ENCODE measurements around the gene PITPNC1. TPM values are rescaled to one million over a fixed set of nuclear protein-coding genes. Genes with fewer than 3 reads are reported as not detected.

The PITPNC1 gene
- total and polyA plus RNA-seq, 4 experiments from 2014 or later: 68.4 to 124 (median 89.9) TPM

DNA sequence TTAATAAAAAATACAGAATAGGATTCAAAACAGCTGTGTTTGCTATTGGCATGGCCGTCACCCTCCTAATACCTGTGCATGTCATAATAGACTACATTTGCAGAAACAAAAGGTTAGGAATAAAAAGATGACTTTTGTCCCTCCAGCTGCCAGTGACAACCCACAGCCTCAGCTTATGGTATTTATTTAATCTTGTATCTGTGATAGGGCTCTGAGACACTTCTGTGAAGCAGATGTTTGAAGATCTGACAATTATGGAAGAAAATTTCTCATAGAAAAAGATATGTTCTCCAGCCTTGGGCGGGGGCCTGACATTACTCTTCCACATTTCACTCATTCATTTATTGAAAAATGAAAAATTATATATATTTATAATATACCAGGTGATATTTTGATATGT lies 62.2 kb downstream of the PITPNC1 start:
- H3K27ac Mint-ChIP-seq: peak overlapping the region; percentile 36 to 97 (median 53)
- no peak overlapping the region for H3K4me3 ChIP-seq (ENCODE audit: low read length in 2 of 2)
- H3K27ac ChIP-seq (ENCODE audit: low read depth, low read length): peak overlapping the region; percentile 36
- no peaks in the 10 kb centered on the region for H3K9me3 ChIP-seq (ENCODE audit: control insufficient read depth in 1 of 2, low read length in 2 of 2)
- ChIA-PET POLR2A (ENCODE audit: partially characterized antibody) (interaction anchor here (0.7 to 12.8 kb wide), 8 partner anchors 14 to 65 kb away, joined by 3 to 274 read pairs (median 86); partner anchors contain the start of gene PITPNC1), CTCF (ENCODE audit: partially characterized antibody) (interaction anchor here (0.8 to 15.2 kb wide), 4 partner anchors 18 to 60 kb away, joined by 3 to 198 read pairs (median 39); partner anchors contain the start of gene PITPNC1)
- peak overlapping the region in 1 of 8 donors; percentile 83 for H3K4me3 Mint-ChIP-seq
- no peak for DNase-seq
- H3K36me3 ChIP-seq (ENCODE audit: insufficient read depth, low read length): no peaks in the 10 kb centered on the region
- peaks cover 52 to 93% (median 71%) of the 10 kb centered on the region in 4 donors for H3K4me1 Mint-ChIP-seq
- peaks cover 95% of the 10 kb centered on the region for H3K4me1 ChIP-seq (ENCODE audit: insufficient read depth, low read length)
- peaks cover 3% of the 10 kb centered on the region in 2 donors for H3K36me3 Mint-ChIP-seq
- no peaks in the 10 kb centered on the region for H3K9me3 Mint-ChIP-seq
- no peaks in the 10 kb centered on the region for H3K27me3 Mint-ChIP-seq
- intact Hi-C loops (cut with micrococcal nuclease): no loop called here
- no peaks in the 10 kb centered on the region for H3K27me3 ChIP-seq (ENCODE audit: insufficient read depth, low read length)

DNA sequence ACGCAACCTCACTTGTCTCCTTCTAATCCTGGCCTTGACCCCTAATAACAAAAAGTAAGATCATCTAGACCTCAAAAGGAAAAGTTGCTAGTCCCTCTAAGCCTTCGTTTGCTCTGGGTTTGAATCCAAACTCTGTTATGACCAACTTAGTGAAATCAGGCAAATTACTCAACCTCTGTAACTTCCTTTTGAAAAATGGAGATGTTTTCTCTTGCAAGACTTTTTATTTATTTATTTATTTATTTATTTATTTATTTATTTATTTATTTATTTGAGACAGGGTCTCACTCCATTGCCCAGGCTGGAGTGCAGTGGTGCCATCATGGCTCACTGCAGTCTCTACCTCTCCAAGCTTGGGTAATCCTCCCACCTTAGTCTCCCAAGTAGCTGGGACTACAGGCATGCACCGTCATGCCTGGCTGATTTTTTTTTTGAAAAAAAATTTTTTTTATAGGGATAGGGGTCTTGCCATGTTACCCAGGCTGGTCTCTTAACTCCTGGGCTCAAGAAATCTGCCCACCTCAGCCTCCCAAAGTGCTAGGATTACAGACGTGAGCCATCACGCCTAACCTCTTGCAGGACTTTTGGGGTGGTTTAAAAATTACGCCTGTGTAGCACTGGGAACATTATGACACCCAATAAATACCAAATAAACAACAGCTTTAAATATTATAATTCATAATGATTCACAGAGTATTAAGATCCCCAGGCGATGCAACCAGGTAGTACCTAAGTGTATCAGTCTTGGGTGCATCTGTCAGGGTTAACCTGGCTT lies 63.4 kb downstream of the PITPNC1 start:
- Mint-ChIP-seq H3K36me3 (peaks cover 0 to 9% of the 10 kb centered on the region in 2 donors), H3K27me3 (no peaks in the 10 kb centered on the region), H3K9me3 (no peaks in the 10 kb centered on the region), H3K27ac (peak overlapping the region; percentile 87 to 99 (median 98)), H3K4me1 (peaks cover 51 to 95% (median 71%) of the 10 kb centered on the region in 4 donors), H3K4me3 (peak overlapping the region; percentile 79 to 90 (median 86))
- POLR2A ChIA-PET (ENCODE audit: partially characterized antibody): interaction anchor here (0.7 to 12.8 kb wide), 30 partner anchors 9 to 1700 kb away, joined by 3 to 274 read pairs (median 7); partner anchors contain the start of genes BPTF, HELZ, NOL11 and PITPNC1
- H3K4me3 ChIP-seq (ENCODE audit: low read length in 2 of 2): peak overlapping the region in 1 of 2 donors; percentile 48
- intact Hi-C loops (cut with micrococcal nuclease): loop anchor here (1.0 kb wide), 5 partner anchors 12 to 61 kb away; no protein-coding TSS in a partner anchor
- H3K27me3 ChIP-seq (ENCODE audit: insufficient read depth, low read length): no peaks in the 10 kb centered on the region
- no peaks in the 10 kb centered on the region for H3K36me3 ChIP-seq (ENCODE audit: insufficient read depth, low read length)
- peak overlapping the region; percentile 77 for H3K27ac ChIP-seq (ENCODE audit: low read depth, low read length)
- CTCF ChIA-PET (ENCODE audit: partially characterized antibody): interaction anchor here (0.7 to 15.2 kb wide), 15 partner anchors 8 to 66 kb away, joined by 3 to 198 read pairs (median 15); partner anchors contain the start of gene PITPNC1
- peaks cover 93% of the 10 kb centered on the region for H3K4me1 ChIP-seq (ENCODE audit: insufficient read depth, low read length)
- DNase-seq: no peak
- H3K9me3 ChIP-seq (ENCODE audit: control insufficient read depth in 1 of 2, low read length in 2 of 2): no peaks in the 10 kb centered on the region

DNA sequence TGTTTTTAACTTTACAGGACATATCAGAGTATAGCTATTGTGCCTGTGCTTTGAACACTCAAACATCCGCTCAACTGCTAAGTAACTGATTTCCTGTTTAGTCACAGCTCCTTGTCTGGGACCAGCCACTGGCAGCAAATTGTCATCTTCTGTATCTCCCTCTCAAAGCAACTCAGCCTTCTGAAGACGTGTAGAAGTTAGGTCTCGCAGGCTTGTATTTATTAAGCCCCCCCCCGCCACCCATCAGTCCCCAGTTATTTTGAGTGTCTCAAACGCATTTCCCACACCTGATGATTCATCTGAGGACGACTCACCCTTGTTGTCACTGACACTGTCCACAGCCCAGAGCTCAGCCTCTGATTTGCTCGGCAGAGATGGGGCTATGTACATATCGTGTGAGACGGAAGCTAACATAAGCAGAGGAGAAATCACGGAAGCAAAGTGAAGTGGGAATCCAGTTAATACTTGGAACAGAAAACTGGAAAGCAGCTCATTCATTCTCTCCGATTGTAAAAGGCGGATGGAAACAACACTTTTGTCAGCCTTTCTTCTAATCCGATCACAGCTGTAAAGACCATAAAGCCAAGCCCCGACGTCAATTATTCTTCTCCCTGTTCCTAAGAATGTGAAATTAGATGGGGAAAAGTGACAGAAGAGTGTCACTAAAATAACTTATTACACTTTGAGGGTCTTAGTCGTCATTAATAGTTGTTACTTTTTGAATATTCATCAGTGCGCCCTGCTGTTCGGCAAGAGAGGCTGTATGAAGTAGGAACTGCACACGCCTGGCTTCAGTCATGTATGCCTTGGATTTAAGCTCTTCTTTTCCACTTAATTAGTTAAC lies 64.2 kb downstream of the PITPNC1 start:
- Histone ChIP-seq H3K36me3 (ENCODE audit: insufficient read depth, low read length) (no peaks in the 10 kb centered on the region), H3K27me3 (ENCODE audit: insufficient read depth, low read length) (no peaks in the 10 kb centered on the region), H3K9me3 (ENCODE audit: control insufficient read depth in 1 of 2, low read length in 2 of 2) (no peaks in the 10 kb centered on the region), H3K27ac (ENCODE audit: low read depth, low read length) (peak overlapping the region; percentile 77), H3K4me3 (ENCODE audit: low read length in 2 of 2) (peak overlapping the region; percentile 4 to 48), H3K4me1 (ENCODE audit: insufficient read depth, low read length) (peaks cover 91% of the 10 kb centered on the region)
- Mint-ChIP-seq H3K27me3 (no peaks in the 10 kb centered on the region), H3K4me3 (peak overlapping the region; percentile 79 to 90 (median 86)), H3K4me1 (peaks cover 48 to 92% (median 72%) of the 10 kb centered on the region in 4 donors), H3K9me3 (no peaks in the 10 kb centered on the region), H3K27ac (peak overlapping the region; percentile 87 to 99 (median 98)), H3K36me3 (peaks cover 0 to 9% of the 10 kb centered on the region in 2 donors)
- intact Hi-C loops (cut with micrococcal nuclease): loop anchor here (1.0 kb wide), 5 partner anchors 11 to 62 kb away; no protein-coding TSS in a partner anchor
- ChIA-PET POLR2A (ENCODE audit: partially characterized antibody) (interaction anchor here (0.7 to 12.8 kb wide), 32 partner anchors 10 to 1701 kb away, joined by 3 to 274 read pairs (median 6); partner anchors contain the start of genes BPTF, HELZ, NOL11 and PITPNC1), CTCF (ENCODE audit: partially characterized antibody) (interaction anchor here (0.7 to 15.2 kb wide), 17 partner anchors 9 to 67 kb away, joined by 3 to 198 read pairs (median 9); partner anchors contain the start of gene PITPNC1)
- DNase-seq: peak; percentile 80 to 97 (median 86)

- Mint-ChIP-seq H3K4me3 (peak overlapping the region; percentile 79 to 90 (median 86)), H3K27me3 (no peaks in the 10 kb centered on the region), H3K4me1 (peaks cover 44 to 92% (median 67%) of the 10 kb centered on the region in 4 donors), H3K36me3 (peaks cover 0 to 9% of the 10 kb centered on the region in 2 donors), H3K9me3 (no peaks in the 10 kb centered on the region), H3K27ac (peak overlapping the region; percentile 87 to 99 (median 98))
- H3K27ac ChIP-seq (ENCODE audit: low read depth, low read length): peak overlapping the region; percentile 77
- H3K4me3 ChIP-seq (ENCODE audit: low read length in 2 of 2): peak overlapping the region; percentile 4 to 48
- intact Hi-C loops (cut with micrococcal nuclease): loop anchor here (1.0 kb wide), 5 partner anchors 10 to 63 kb away; no protein-coding TSS in a partner anchor
- POLR2A ChIA-PET (ENCODE audit: partially characterized antibody): interaction anchor here (1.0 to 12.8 kb wide), 19 partner anchors 11 to 383 kb away, joined by 3 to 274 read pairs (median 13); partner anchors contain the start of genes BPTF and PITPNC1
- H3K36me3 ChIP-seq (ENCODE audit: insufficient read depth, low read length): no peaks in the 10 kb centered on the region
- peaks cover 91% of the 10 kb centered on the region for H3K4me1 ChIP-seq (ENCODE audit: insufficient read depth, low read length)
- CTCF ChIA-PET (ENCODE audit: partially characterized antibody): interaction anchor here (0.9 to 15.2 kb wide), 14 partner anchors 10 to 67 kb away, joined by 3 to 198 read pairs (median 16); partner anchors contain the start of gene PITPNC1
- H3K27me3 ChIP-seq (ENCODE audit: insufficient read depth, low read length): no peaks in the 10 kb centered on the region
- DNase-seq: no peak
- no peaks in the 10 kb centered on the region for H3K9me3 ChIP-seq (ENCODE audit: control insufficient read depth in 1 of 2, low read length in 2 of 2)
Observed at GRCh38 chr17:67441896-67442219, 64.8 kb downstream of the PITPNC1 start.

DNA sequence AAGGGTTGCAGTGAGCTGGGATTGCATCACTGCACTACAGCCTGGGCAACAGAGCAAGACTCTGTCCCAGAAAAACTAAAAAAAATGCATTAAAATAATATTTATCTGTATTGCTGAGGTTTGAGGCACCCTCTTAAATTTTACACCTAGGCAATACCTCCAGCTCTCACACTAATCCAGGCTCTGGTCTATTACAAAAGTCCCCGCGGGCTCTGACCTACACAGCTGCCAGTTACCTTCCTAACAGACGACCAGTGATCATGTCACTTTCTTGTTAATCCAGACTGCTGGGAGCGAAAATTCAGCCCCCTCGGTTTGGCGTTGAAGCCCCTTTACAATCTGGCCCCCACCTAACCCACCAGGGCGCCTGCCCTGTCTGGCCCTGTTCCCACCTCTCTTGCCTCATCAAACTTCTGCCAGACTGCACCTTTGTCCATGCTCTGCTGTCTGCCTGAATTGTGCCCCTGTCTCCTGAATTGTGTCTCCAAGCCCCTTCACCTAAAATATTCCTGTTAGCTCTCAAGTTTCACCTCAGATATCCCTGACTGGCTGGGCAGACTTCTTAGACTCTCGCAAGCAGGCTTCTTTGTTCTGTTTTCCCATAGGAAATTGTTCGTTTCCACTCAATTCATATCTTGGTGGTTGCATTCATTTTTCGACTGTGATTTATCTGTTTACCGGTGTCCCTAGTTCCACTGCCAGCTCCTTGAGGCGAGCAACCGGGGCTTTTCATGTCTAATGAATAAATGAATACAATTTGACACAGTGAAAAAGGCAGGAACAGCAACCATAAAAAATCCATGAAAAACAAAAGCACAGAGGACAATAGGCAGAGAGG lies 65.9 kb downstream of the PITPNC1 start:
- Mint-ChIP-seq H3K4me3 (peak overlapping the region; percentile 55 to 86 (median 62)), H3K36me3 (peaks cover 0 to 9% of the 10 kb centered on the region in 2 donors), H3K27ac (peak overlapping the region; percentile 87 to 98 (median 96)), H3K4me1 (peaks cover 43 to 92% (median 67%) of the 10 kb centered on the region in 4 donors), H3K9me3 (no peaks in the 10 kb centered on the region), H3K27me3 (no peaks in the 10 kb centered on the region)
- no peak for DNase-seq
- Histone ChIP-seq H3K36me3 (ENCODE audit: insufficient read depth, low read length) (no peaks in the 10 kb centered on the region), H3K27me3 (ENCODE audit: insufficient read depth, low read length) (no peaks in the 10 kb centered on the region), H3K4me3 (ENCODE audit: low read length in 2 of 2) (no peak overlapping the region), H3K4me1 (ENCODE audit: insufficient read depth, low read length) (peaks cover 91% of the 10 kb centered on the region), H3K9me3 (ENCODE audit: control insufficient read depth in 1 of 2, low read length in 2 of 2) (no peaks in the 10 kb centered on the region), H3K27ac (ENCODE audit: low read depth, low read length) (peak overlapping the region; percentile 47)
- ChIA-PET CTCF (ENCODE audit: partially characterized antibody) (interaction anchor here (1.7 to 15.2 kb wide), 7 partner anchors 9 to 64 kb away, joined by 6 to 198 read pairs (median 32); partner anchors contain the start of gene PITPNC1), POLR2A (ENCODE audit: partially characterized antibody) (interaction anchor here (0.7 to 10.5 kb wide), 8 partner anchors 9 to 87 kb away, joined by 3 to 274 read pairs (median 90); partner anchors contain the start of gene PITPNC1)
- intact Hi-C loops (cut with micrococcal nuclease): no loop called here

All from CD4-positive, alpha-beta memory T cell (primary cell).